HepG2 (cell line): ENCODE results near the gene ITIH2. TPM values are rescaled to one million over a fixed set of nuclear protein-coding genes. Genes with fewer than 3 reads are reported as not detected.
A peak's percentile ranks its signal among the peaks of the same experiment; 100 is the strongest.

Experiments used
- CENPBD1 ChIP-seq: sonication (generic); formaldehyde crosslinking; IDR thresholded peaks from 2 replicates; pipeline ENCODE4 v1.8.0; 2022; ENCODE audit warnings: missing genetic modification reagents, low read depth, mild to moderate bottlenecking, borderline replicate concordance
- CHCHD3 ChIP-seq: sonication (generic); formaldehyde crosslinking; IDR thresholded peaks from 2 replicates; pipeline ENCODE4 v1.8.0; 2022; ENCODE audit warnings: mild to moderate bottlenecking, missing genetic modification reagents, moderate library complexity
- ELK4 ChIP-seq: sonication (generic); formaldehyde crosslinking; IDR thresholded peaks from 2 replicates; pipeline ENCODE4 v1.9.0; 2021; ENCODE audit warnings: missing genetic modification reagents, borderline replicate concordance
- LCORL ChIP-seq, 2 experiments: fragments of 450-650 bp in 1 of 2; sonication (generic) in 1 of 2; formaldehyde crosslinking in 1 of 2; IDR thresholded peaks; 2 replicates each; pipeline versions ENCODE4 v1.5.0 to v1.6.1; 2017 to 2020; ENCODE audit warnings: antibody characterized with exemption in 1 of 2, missing genetic modification reagents in 1 of 2
- MED1 ChIP-seq: sonication (generic); formaldehyde crosslinking; IDR thresholded peaks from 2 replicates; pipeline ENCODE4 v1.4.0; 2020; ENCODE audit warnings: missing genetic modification reagents
- MTF2 ChIP-seq: sonication (generic); formaldehyde crosslinking; IDR thresholded peaks from 2 replicates; pipeline ENCODE4 v1.5.0; 2020; ENCODE audit warnings: missing genetic modification reagents, borderline replicate concordance
- NCOA5 ChIP-seq: sonication (generic); formaldehyde crosslinking; IDR thresholded peaks from 2 replicates; pipeline ENCODE4 v1.4.0; 2020; ENCODE audit warnings: missing genetic modification reagents
- POLR2AphosphoS5 ChIP-seq: IDR thresholded peaks from 2 replicates; pipeline ENCODE4 v1.6.1; 2012; ENCODE audit warnings: low read depth, low read length
- SALL2 ChIP-seq: sonication (generic); formaldehyde crosslinking; IDR thresholded peaks from 2 replicates; pipeline ENCODE4 v1.8.1; 2023; ENCODE audit warnings: mild to moderate bottlenecking, missing genetic modification reagents, inconsistent platforms
- SMAD1 ChIP-seq: sonication (generic); formaldehyde crosslinking; IDR thresholded peaks from 2 replicates; pipeline ENCODE4 v1.4.0; 2020; ENCODE audit warnings: missing genetic modification reagents, low read depth, mild to moderate bottlenecking, borderline replicate concordance
- SMAD3 ChIP-seq: sonication (generic); formaldehyde crosslinking; IDR thresholded peaks from 2 replicates; pipeline ENCODE4 v1.4.0; 2020; ENCODE audit warnings: missing genetic modification reagents
- TCF7 ChIP-seq: sonication (generic); IDR thresholded peaks from 2 replicates; pipeline ENCODE4 v1.6.1; 2016; ENCODE audit warnings: antibody characterized with exemption, low read depth
- TFDP2 ChIP-seq: sonication (generic); formaldehyde crosslinking; IDR thresholded peaks from 2 replicates; pipeline ENCODE4 v1.4.0; 2020; ENCODE audit warnings: missing genetic modification reagents
- ZFP41 ChIP-seq: sonication (generic); formaldehyde crosslinking; IDR thresholded peaks from 2 replicates; pipeline ENCODE4 v1.4.0; 2020; ENCODE audit warnings: mild to moderate bottlenecking, missing genetic modification reagents, borderline replicate concordance
- ZGPAT ChIP-seq: IDR thresholded peaks from 2 replicates; pipeline ENCODE4 v1.6.1; 2016; ENCODE audit warnings: mild to moderate bottlenecking
- ZNF10 ChIP-seq: sonication (generic); formaldehyde crosslinking; IDR thresholded peaks from 2 replicates; pipeline ENCODE4 v1.4.0; 2020; ENCODE audit warnings: mild to moderate bottlenecking, low read depth, missing genetic modification reagents, borderline replicate concordance
- ZNF282 ChIP-seq: fragments of 450-650 bp; IDR thresholded peaks from 2 replicates; pipeline ENCODE4 v1.6.1; 2018; ENCODE audit not compliant: partially characterized antibody
- ZNF354B ChIP-seq: sonication (generic); formaldehyde crosslinking; IDR thresholded peaks from 2 replicates; pipeline ENCODE4 v1.8.0; 2022; ENCODE audit warnings: mild to moderate bottlenecking, missing genetic modification reagents
- ZNF543 ChIP-seq: sonication (generic); formaldehyde crosslinking; IDR thresholded peaks from 2 replicates; pipeline ENCODE4 v1.4.0; 2020; ENCODE audit warnings: mild to moderate bottlenecking, missing genetic modification reagents
- ZNF75D ChIP-seq: sonication (generic); formaldehyde crosslinking; IDR thresholded peaks from 2 replicates; pipeline ENCODE4 v1.8.1; 2023; ENCODE audit warnings: missing genetic modification reagents, mild to moderate bottlenecking, borderline replicate concordance
- ZNF776 ChIP-seq: sonication (generic); formaldehyde crosslinking; IDR thresholded peaks from 2 replicates; pipeline ENCODE4 v1.4.0; 2020; ENCODE audit warnings: mild to moderate bottlenecking, missing genetic modification reagents
- polyA plus RNA-seq, 8 experiments: library from polyadenylated mRNA; depleted of rRNA in 3 of 8; stranded (reverse) in 7 of 8; unstranded in 1 of 8; fragments of >200 nt; fragmentation: Illumina TruSeq in 4 of 8; extraction: Trizol in 4 of 8; gene quantifications; 2 replicates each; pipeline versions ENCODE4 v1.2.1 to v1.2.3, GENCODE V29; 2011 to 2016; ENCODE audit warnings: low read depth in 4 of 8, missing spikeins in 1 of 8, mixed read lengths in 1 of 8; ENCODE audit not compliant: insufficient read depth in 1 of 8
- total RNA-seq, 5 experiments: library from RNA; depleted of rRNA; stranded (reverse); fragments of >200 nt; fragmentation: Illumina TruSeq; extraction: Trizol; gene quantifications; 2 replicates each; pipeline ENCODE4 v1.2.3, GENCODE V29; 2016; ENCODE audit warnings: low read depth in 1 of 5

ITIH2 gene
- total and polyA plus RNA-seq, 2 of the 13 experiments (the other 11 are each of a cell fraction or from before 2014, with no cell fraction given): 1,197 to 1,427 TPM

GRCh38 chr10:7787857-7788638 lies 84.9 kb downstream of the ITIH2 start, which contains the start of the genes ATP5F1C and KIN (continued):
- peak; percentile 71 for TF ChIP-seq ZGPAT
- TF ChIP-seq SALL2: peak; percentile 58; the same call in 1 of the 2 replicates
- TF ChIP-seq ZFP41 (CRISPR knock-in tag): no peak
- TF ChIP-seq SMAD1: no peak
- no peak for TF ChIP-seq ZNF10 (CRISPR knock-in tag)
- TF ChIP-seq NCOA5 (CRISPR knock-in tag): no peak
- 0 out of 2 replicates have a peak, but pooled peaks have one; percentile 10 for TF ChIP-seq CHCHD3
- no peak for TF ChIP-seq CENPBD1
- no peak for TF ChIP-seq TCF7
- TF ChIP-seq TFDP2 (CRISPR knock-in tag): peak; percentile 52; the same call in 1 of the 2 replicates
- no peak for TF ChIP-seq SMAD3 (CRISPR knock-in tag)
- TF ChIP-seq ZNF776: peak; percentile 84; the same call in 1 of the 2 replicates
- TF ChIP-seq ZNF354B (CRISPR knock-in tag): no peak
- no peak for TF ChIP-seq LCORL (IDR thresholded peaks at IDR 0.05)
- peak; percentile 54 for TF ChIP-seq LCORL (CRISPR knock-in tag; IDR thresholded peaks at IDR 0.05)
- TF ChIP-seq MED1 (CRISPR knock-in tag): no peak; the same call in 1 of the 2 replicates
- no peak for TF ChIP-seq ZNF75D (CRISPR knock-in tag)
- peak; percentile 92 for TF ChIP-seq POLR2AphosphoS5
- no peak for TF ChIP-seq ZNF282
- no peak; the same call in 1 of the 2 replicates for TF ChIP-seq ZNF543 (CRISPR knock-in tag)
- no peak for TF ChIP-seq ELK4
- 0 out of 2 replicates have a peak, but pooled peaks have one; percentile 29 for TF ChIP-seq MTF2 (CRISPR knock-in tag)
